Effector memory CD8-positive, alpha-beta T cell (primary cell): ENCODE results near the gene ARFIP1.

Source experiments
- ATAC-seq: fragments of 150-1000 bp; cut with Tn5 transposase; replicated peaks from 2 replicates; pipeline ENCODE4 v1.10.0; 2021; ENCODE audit warnings: mild to moderate bottlenecking, moderate library complexity
- DNase-seq, 3 experiments: peaks; one replicate each; pipeline ENCODE4 v3.0.0; 2021
- H3K27ac Mint-ChIP-seq, 2 donors: one replicate each; pipeline ENCODE4 v1.8.0; 2022; ENCODE audit warnings: mild to moderate bottlenecking in 2 of 2, mixed read lengths in 2 of 2, moderate library complexity in 2 of 2
- H3K27me3 Mint-ChIP-seq, 2 donors: one replicate each; pipeline ENCODE4 v1.8.0; 2022; ENCODE audit warnings: mixed read lengths in 2 of 2
- H3K36me3 Mint-ChIP-seq: one replicate; pipeline ENCODE4 v1.8.0; 2022; ENCODE audit warnings: mild to moderate bottlenecking, moderate library complexity, mixed read lengths; ENCODE audit not compliant: insufficient read depth
- H3K4me1 Mint-ChIP-seq, 2 donors: one replicate each; pipeline ENCODE4 v1.8.0; 2022; ENCODE audit warnings: low read depth in 2 of 2, mixed read lengths in 2 of 2
- H3K4me3 Mint-ChIP-seq, 2 donors: one replicate each; pipeline ENCODE4 v1.8.0; 2022; ENCODE audit warnings: mild to moderate bottlenecking in 2 of 2, mixed read lengths in 2 of 2, moderate library complexity in 2 of 2
- H3K9me3 Mint-ChIP-seq, 2 donors: one replicate each; pipeline ENCODE4 v1.8.0; 2022; ENCODE audit warnings: mixed read lengths in 2 of 2

ARFIP1 gene

GRCh38 chr4:152961014-152961772, 181.4 kb downstream of the ARFIP1 start:
- Mint-ChIP-seq H3K36me3 (no peaks in the 10 kb centered on the region), H3K27ac (no peak overlapping the region)
- no peak for ATAC-seq

DNA sequence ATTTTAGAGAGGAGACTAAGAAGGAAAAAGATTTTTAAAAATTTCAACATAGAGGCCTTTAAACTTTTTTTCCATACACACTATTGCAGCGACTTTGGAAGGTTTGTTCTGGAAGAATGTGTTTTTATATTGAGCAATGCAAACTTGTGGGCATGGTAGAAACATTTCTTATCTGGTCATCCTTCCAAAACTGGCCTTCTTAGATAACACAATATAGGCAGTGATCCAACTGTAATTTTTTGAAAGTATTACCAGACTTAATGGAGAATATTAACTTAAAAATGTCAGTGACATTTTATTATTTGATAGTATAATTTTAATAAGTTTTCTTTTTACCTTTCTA, 182.0 kb downstream of the ARFIP1 start:
- Mint-ChIP-seq H3K27me3 (peaks cover 0 to 6% of the 10 kb centered on the region in 2 donors), H3K4me1 (peaks cover 10 to 12% of the 10 kb centered on the region in 2 donors), H3K9me3 (no peaks in the 10 kb centered on the region), H3K36me3 (no peaks in the 10 kb centered on the region), H3K4me3 (no peak overlapping the region), H3K27ac (no peak overlapping the region)
- DNase-seq = no peak
- no peak for ATAC-seq

More at GRCh38 chr4:152961014-152961772, 181.4 kb downstream of the ARFIP1 start:
- Mint-ChIP-seq H3K4me1 (peaks cover 10 to 12% of the 10 kb centered on the region in 2 donors), H3K4me3 (no peak overlapping the region), H3K27me3 (peaks cover 0 to 6% of the 10 kb centered on the region in 2 donors), H3K9me3 (no peaks in the 10 kb centered on the region)
- DNase-seq = no peak
